GM13977 (cell line): ENCODE measurements around the gene UBXN7.

Experiments
- DNase-seq: peaks from one replicate; pipeline ENCODE4 v3.0.0; 2012; ENCODE audit warnings: low spot score
- CTCF ChIP-seq: IDR thresholded peaks from 2 replicates; pipeline ENCODE4 v1.5.1; 2012; ENCODE audit warnings: mild to moderate bottlenecking, control low read depth; ENCODE audit not compliant: insufficient read depth; ENCODE audit errors: extremely low read depth, missing control alignments
- in situ Hi-C: fragments of 300-500 bp; cut with MboI; formaldehyde crosslinking; loops from one replicate; pipeline ENCODE4 v1.12.0; 2022; ENCODE audit warnings: low sequenced_read_pairs, low pct_unique_long_range_greater_than_20kb, mixed read lengths, inconsistent platforms; ENCODE audit not compliant: unreplicated experiment

Gene UBXN7

GRCh38 chr3:196414469-196414868 is 17.8 kb downstream of the UBXN7 start:
- DNase-seq = no peak
- in situ Hi-C loops = no loop called here
- TF ChIP-seq CTCF = no peak

- no peak for DNase-seq
- no peak for TF ChIP-seq CTCF
- in situ Hi-C loops = no loop called here
Measured at GRCh38 chr3:196412704-196413103, 19.5 kb downstream of the UBXN7 start.

GRCh38 chr3:196409409-196409808 is 22.8 kb downstream of the UBXN7 start:
- DNase-seq = no peak
- no peak for TF ChIP-seq CTCF
- in situ Hi-C loops = no loop called here

- in situ Hi-C loops = no loop called here
- no peak for DNase-seq
- TF ChIP-seq CTCF = no peak
Measured at GRCh38 chr3:196408565-196409300, 23.5 kb downstream of the UBXN7 start.

GRCh38 chr3:196406811-196407470 is 25.3 kb downstream of the UBXN7 start:
- in situ Hi-C loops = no loop called here
- DNase-seq = no peak
- TF ChIP-seq CTCF = no peak

- no peak for TF ChIP-seq CTCF
- no peak for DNase-seq
- in situ Hi-C loops = no loop called here
Measured at GRCh38 chr3:196400331-196400730, 31.9 kb downstream of the UBXN7 start.
